ENCODE measurements around the gene C2orf68.
"Not testable (repeated sequence)": the region's sequence is repeated elsewhere in the genome, so short reads cannot be mapped to it uniquely, and the experiment has no call there.

Gene C2orf68

DNA sequence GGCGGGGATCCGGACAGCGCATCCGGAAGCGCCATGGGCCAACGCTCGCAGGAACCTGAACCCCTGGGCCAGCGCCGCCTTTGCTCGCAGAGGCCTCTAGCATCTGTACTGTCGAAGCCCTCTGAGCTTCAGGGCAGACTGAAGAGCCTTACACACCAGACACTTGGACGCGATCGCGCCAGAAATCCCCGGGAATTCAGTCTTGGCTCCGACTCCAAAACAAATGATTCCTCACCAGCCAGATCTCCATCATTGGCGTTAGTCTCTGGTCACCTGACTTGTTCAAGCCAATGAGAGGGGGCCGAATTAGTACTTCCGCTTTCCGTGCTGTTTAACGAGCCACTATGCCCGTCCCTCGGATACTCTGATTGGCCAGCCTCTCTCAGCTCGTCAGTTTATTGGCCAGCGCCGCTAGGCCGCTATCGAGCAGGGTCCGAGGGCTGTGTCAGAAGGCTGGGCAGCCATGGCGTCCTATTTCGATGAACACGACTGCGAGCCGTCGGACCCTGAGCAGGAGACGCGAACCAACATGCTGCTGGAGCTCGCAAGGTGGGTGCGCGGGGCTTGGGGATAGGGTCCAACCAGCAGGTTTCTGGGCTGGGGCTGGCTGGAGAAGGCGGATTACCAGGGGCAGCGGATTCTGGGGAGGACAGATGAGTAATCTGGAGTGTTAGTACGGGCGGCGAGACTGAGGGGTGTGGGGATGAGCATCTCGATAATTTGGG lies 16.4 kb downstream of the C2orf68 start, which contains the start of gene RNF181:
Gene RNF181 (plus strand): TSS at position 445 of the 725 bp plus-strand sequence. CDS start 19 bp downstream, at position 464.
- peak within 1 kb of the TSS; percentile 95 for H2AFZ ChIP-seq (ENCODE audit: low read depth, low read length)
- peak within 1 kb of the TSS; percentile 88 for H3K27ac ChIP-seq (ENCODE audit: low read length)
- peak; percentile 94 for DNase-seq

DNA sequence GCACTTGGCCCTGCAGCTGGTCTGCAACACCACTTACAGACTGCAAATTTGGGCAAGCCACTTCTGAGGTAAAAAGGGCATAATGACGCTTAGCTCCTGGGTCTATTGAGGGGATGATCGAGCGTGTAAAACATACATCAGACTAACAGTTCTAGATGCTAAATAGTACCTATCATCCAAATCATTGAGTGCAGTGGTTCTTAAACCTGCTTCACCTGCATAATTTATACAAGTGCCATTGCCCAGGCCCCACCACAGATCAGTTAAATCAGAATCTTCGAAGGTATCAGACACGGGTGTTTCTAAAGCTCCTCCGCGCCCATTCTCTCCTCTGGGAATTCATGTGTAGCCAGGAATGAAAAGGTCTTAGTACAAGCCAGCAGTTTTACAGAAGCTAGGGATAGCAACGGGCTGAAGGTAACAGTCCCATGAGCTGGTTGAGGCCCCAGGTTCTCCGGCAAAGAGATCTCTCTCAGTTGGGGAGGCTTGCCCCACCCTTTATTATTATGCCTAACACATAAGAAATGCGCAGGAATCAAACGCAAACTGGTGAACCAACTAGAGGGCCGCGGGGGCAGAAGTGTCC lies 17.1 kb downstream of the C2orf68 start:
- no peaks in the 10 kb centered on the region for H3K9me3 ChIP-seq (ENCODE audit: insufficient read depth, low read length, severe bottlenecking)
- H3K27me3 ChIP-seq (ENCODE audit: insufficient read depth, low read length, poor library complexity), result no peaks in the 10 kb centered on the region
- DNase-seq (no peak), ATAC-seq (ENCODE audit: insufficient read depth, low read depth) (no peak)
- peak overlapping the region; percentile 95 for H2AFZ ChIP-seq (ENCODE audit: low read depth, low read length)
- peaks cover 13% of the 10 kb centered on the region; the same call in 1 of the 2 replicates for H4K20me1 ChIP-seq (ENCODE audit: insufficient read depth, low read length)
- H3K36me3 ChIP-seq (ENCODE audit: insufficient read depth, low read length), result peaks cover 21% of the 10 kb centered on the region
- H3K9ac ChIP-seq (ENCODE audit: low read depth, low read length), result peak overlapping the region; percentile 78
- H3K4me3 ChIP-seq (ENCODE audit: low read depth in 1 of 2, low read length in 2 of 2), result peak overlapping the region; percentile 65 to 89
- peaks cover 27% of the 10 kb centered on the region for H3K4me1 ChIP-seq (ENCODE audit: insufficient read depth, low read length)
- TF ChIP-seq, protein P1, sequence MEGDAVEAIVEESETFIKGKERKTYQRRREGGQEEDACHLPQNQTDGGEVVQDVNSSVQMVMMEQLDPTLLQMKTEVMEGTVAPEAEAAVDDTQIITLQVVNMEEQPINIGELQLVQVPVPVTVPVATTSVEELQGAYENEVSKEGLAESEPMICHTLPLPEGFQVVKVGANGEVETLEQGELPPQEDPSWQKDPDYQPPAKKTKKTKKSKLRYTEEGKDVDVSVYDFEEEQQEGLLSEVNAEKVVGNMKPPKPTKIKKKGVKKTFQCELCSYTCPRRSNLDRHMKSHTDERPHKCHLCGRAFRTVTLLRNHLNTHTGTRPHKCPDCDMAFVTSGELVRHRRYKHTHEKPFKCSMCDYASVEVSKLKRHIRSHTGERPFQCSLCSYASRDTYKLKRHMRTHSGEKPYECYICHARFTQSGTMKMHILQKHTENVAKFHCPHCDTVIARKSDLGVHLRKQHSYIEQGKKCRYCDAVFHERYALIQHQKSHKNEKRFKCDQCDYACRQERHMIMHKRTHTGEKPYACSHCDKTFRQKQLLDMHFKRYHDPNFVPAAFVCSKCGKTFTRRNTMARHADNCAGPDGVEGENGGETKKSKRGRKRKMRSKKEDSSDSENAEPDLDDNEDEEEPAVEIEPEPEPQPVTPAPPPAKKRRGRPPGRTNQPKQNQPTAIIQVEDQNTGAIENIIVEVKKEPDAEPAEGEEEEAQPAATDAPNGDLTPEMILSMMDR (IDR thresholded peaks at IDR 0.05; ENCODE audit: borderline replicate concordance, extremely low read depth, low read length, poor library complexity, severe bottlenecking), result no peak
- TF ChIP-seq EZH2 (IDR thresholded peaks at IDR 0.05; ENCODE audit: borderline replicate concordance, low read depth, low read length, severe bottlenecking), result no peak
- peak overlapping the region; percentile 88 for H3K27ac ChIP-seq (ENCODE audit: low read length)
- peak overlapping the region; percentile 81 for H3K4me2 ChIP-seq (ENCODE audit: insufficient read depth, low read length)
- H3K79me2 ChIP-seq (ENCODE audit: insufficient read depth, low read length), result peaks cover 33% of the 10 kb centered on the region

More for the DNA sequence above, 16.4 kb downstream of the C2orf68 start, which contains the start of gene RNF181:
- ATAC-seq (ENCODE audit: insufficient read depth, low read depth), result peak; percentile 99
- no peaks in the 10 kb centered on the region for H3K27me3 ChIP-seq (ENCODE audit: insufficient read depth, low read length, poor library complexity)
- H3K9me3 ChIP-seq (ENCODE audit: insufficient read depth, low read length, severe bottlenecking), result no peaks in the 10 kb centered on the region
- H4K20me1 ChIP-seq (ENCODE audit: insufficient read depth, low read length), result peaks cover 12% of the 10 kb centered on the region
- H3K4me1 ChIP-seq (ENCODE audit: insufficient read depth, low read length), result peaks cover 27% of the 10 kb centered on the region
- peak within 1 kb of the TSS; percentile 81 for H3K4me2 ChIP-seq (ENCODE audit: insufficient read depth, low read length)
- H3K9ac ChIP-seq (ENCODE audit: low read depth, low read length), result peak within 1 kb of the TSS; percentile 78
- peaks cover 21% of the 10 kb centered on the region for H3K36me3 ChIP-seq (ENCODE audit: insufficient read depth, low read length)
- peaks cover 33% of the 10 kb centered on the region for H3K79me2 ChIP-seq (ENCODE audit: insufficient read depth, low read length)
- TF ChIP-seq, protein P1 (IDR thresholded peaks at IDR 0.05; ENCODE audit: borderline replicate concordance, extremely low read depth, low read length, poor library complexity, severe bottlenecking), result no peak
- TF ChIP-seq EZH2 (IDR thresholded peaks at IDR 0.05; ENCODE audit: borderline replicate concordance, low read depth, low read length, severe bottlenecking), result no peak
- H3K4me3 ChIP-seq (ENCODE audit: low read depth in 1 of 2, low read length in 2 of 2), result peak within 1 kb of the TSS; percentile 65 to 89

DNA sequence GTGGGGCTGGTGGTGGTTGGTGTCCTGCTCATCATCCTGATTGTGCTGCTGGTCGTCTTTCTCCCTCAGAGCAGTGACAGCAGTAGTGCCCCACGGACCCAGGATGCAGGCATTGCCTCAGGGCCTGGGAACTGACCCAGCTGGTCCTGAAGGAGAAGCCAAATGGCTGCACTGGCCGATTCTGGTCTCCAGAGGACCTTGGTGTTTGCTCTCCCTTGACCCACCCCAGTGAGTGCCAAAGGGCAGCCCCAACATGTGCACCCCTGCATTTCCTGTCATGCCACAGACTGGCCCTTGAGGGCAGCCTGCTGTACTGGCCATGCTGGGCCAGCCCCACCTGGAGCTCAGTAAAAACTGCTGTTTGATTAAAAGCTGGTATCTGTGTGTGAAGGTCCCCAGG lies 18.8 kb downstream of the C2orf68 start:
- TF ChIP-seq EZH2 (IDR thresholded peaks at IDR 0.05; ENCODE audit: borderline replicate concordance, low read depth, low read length, severe bottlenecking), result no peak
- TF ChIP-seq, protein P1 (IDR thresholded peaks at IDR 0.05; ENCODE audit: borderline replicate concordance, extremely low read depth, low read length, poor library complexity, severe bottlenecking), result no peak
- peaks cover 13% of the 10 kb centered on the region; the same call in 1 of the 2 replicates for H4K20me1 ChIP-seq (ENCODE audit: insufficient read depth, low read length)
- peaks cover 27% of the 10 kb centered on the region for H3K4me1 ChIP-seq (ENCODE audit: insufficient read depth, low read length)
- no peak overlapping the region for H3K9ac ChIP-seq (ENCODE audit: low read depth, low read length)
- DNase-seq, result no peak
- peaks cover 33% of the 10 kb centered on the region for H3K79me2 ChIP-seq (ENCODE audit: insufficient read depth, low read length)
- peaks cover 15% of the 10 kb centered on the region for H3K36me3 ChIP-seq (ENCODE audit: insufficient read depth, low read length)
- no peak overlapping the region for H2AFZ ChIP-seq (ENCODE audit: low read depth, low read length)
- no peaks in the 10 kb centered on the region for H3K27me3 ChIP-seq (ENCODE audit: insufficient read depth, low read length, poor library complexity)
- ATAC-seq (ENCODE audit: insufficient read depth, low read depth), result no peak
- H3K4me3 ChIP-seq (ENCODE audit: low read depth in 1 of 2, low read length in 2 of 2), result no peak overlapping the region
- no peak overlapping the region for H3K27ac ChIP-seq (ENCODE audit: low read length)
- no peaks in the 10 kb centered on the region for H3K9me3 ChIP-seq (ENCODE audit: insufficient read depth, low read length, severe bottlenecking)
- no peak overlapping the region for H3K4me2 ChIP-seq (ENCODE audit: insufficient read depth, low read length)

DNA sequence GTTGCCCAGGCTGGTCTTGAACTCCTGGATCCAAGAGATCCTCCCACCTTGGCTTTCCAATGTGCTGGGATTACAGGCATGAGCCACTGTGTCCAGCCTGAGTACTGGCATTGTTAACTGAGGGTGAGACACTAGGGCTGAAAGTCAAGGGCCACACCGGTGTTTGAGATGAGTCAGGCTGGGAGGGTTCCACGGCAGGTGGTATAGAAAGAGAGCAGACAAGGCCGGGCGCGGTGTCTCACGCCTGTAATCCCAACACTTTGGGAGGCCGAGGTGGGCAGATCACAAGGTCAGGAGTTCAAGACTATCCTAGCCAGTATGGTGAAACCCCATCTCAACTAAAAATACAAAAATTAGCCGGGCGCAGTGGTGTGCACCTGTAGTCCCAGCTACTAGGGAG lies 19.6 kb downstream of the C2orf68 start:
- H3K4me3 ChIP-seq (ENCODE audit: low read depth in 1 of 2, low read length in 2 of 2); ATAC-seq (ENCODE audit: insufficient read depth, low read depth); H3K9me3 ChIP-seq (ENCODE audit: insufficient read depth, low read length, severe bottlenecking); H3K27me3 ChIP-seq (ENCODE audit: insufficient read depth, low read length, poor library complexity); H3K27ac ChIP-seq (ENCODE audit: low read length); H2AFZ ChIP-seq (ENCODE audit: low read depth, low read length); H3K9ac ChIP-seq (ENCODE audit: low read depth, low read length); DNase-seq; H3K36me3 ChIP-seq (ENCODE audit: insufficient read depth, low read length); H3K4me2 ChIP-seq (ENCODE audit: insufficient read depth, low read length): not testable (repeated sequence)
- Histone ChIP-seq H3K4me1 (ENCODE audit: insufficient read depth, low read length) (peaks cover 30% of the 10 kb centered on the region), H3K79me2 (ENCODE audit: insufficient read depth, low read length) (peaks cover 30% of the 10 kb centered on the region), H4K20me1 (ENCODE audit: insufficient read depth, low read length) (peaks cover 12% of the 10 kb centered on the region; the same call in 1 of the 2 replicates)

Measured in DND-41 (cell line).